NCI-H2227 (cell line): ENCODE data around the gene NEB.

Experiments
- DNase-seq: peaks from one replicate; lab custom pipeline; 2025; ENCODE audit not compliant: unreplicated experiment; lab: John Stamatoyannopoulos, UW

Gene NEB, protein sequence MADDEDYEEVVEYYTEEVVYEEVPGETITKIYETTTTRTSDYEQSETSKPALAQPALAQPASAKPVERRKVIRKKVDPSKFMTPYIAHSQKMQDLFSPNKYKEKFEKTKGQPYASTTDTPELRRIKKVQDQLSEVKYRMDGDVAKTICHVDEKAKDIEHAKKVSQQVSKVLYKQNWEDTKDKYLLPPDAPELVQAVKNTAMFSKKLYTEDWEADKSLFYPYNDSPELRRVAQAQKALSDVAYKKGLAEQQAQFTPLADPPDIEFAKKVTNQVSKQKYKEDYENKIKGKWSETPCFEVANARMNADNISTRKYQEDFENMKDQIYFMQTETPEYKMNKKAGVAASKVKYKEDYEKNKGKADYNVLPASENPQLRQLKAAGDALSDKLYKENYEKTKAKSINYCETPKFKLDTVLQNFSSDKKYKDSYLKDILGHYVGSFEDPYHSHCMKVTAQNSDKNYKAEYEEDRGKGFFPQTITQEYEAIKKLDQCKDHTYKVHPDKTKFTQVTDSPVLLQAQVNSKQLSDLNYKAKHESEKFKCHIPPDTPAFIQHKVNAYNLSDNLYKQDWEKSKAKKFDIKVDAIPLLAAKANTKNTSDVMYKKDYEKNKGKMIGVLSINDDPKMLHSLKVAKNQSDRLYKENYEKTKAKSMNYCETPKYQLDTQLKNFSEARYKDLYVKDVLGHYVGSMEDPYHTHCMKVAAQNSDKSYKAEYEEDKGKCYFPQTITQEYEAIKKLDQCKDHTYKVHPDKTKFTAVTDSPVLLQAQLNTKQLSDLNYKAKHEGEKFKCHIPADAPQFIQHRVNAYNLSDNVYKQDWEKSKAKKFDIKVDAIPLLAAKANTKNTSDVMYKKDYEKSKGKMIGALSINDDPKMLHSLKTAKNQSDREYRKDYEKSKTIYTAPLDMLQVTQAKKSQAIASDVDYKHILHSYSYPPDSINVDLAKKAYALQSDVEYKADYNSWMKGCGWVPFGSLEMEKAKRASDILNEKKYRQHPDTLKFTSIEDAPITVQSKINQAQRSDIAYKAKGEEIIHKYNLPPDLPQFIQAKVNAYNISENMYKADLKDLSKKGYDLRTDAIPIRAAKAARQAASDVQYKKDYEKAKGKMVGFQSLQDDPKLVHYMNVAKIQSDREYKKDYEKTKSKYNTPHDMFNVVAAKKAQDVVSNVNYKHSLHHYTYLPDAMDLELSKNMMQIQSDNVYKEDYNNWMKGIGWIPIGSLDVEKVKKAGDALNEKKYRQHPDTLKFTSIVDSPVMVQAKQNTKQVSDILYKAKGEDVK (N-terminal part only)

DNA sequence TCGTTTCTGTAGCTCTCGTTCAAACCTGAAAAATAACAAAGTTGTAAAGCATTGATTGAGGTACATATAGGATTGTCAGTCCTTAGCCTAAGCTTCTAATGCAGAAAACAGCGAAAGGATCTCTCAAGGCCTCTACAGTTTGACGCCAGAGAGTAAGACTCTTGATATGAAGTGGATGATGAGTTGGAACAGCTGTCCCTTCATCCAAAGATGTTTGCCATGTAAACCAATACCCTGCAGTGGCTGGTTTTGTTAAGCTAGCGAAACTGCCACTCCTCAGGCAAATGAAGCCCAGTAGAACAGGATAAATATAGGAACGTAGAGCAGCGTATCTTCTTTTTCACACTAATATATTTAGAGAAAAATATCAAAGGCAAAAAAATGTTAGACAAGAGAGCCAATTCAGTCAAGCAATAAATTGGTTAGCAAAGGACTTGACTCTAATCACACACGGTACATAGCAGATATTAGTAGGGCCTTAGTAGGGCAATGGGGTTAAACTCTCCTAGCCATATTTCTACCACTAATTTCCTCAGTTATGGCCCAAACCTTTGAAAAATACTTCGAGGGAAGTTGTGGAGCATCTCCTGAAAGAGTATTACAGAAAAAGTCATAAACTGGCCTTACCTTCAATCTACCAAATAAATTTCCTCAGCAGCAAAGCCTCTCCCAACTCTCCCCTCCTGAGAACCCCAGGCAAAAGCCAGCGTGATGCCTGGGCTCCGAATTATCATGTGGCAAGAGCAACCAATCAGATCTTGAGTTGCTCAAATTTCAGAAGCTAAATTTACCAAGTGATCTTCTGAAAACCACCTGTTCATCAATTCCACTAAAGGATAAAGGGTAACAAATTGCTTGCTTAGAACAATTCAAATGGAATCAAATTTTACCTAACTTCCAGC lies at the start of gene NEB:
Gene NEB, minus strand, starts transcription at position 706 of the 902 bp plus-strand sequence. CDS start 1,320 bp downstream, outside the sequence.
- DNase-seq, result peak; percentile 17

DNA sequence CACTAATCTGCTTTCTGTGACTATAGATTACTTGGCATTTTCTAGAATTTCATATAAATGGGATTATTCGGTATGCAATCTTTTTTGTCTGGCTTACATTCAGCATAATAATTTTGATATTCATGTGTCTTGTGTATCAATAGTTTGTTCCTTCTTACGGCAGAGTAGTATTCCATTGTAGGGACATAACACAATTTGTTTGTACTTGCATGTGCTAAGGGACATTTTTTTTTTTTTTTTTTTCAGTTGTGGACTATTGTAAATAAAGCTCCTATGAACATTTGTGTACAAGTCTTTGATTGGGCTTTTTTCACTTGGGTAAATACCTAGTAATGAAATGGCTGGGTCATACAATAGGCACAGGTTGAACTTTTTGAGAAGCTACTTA lies 48.9 kb upstream of the NEB start:
- DNase-seq, result no peak

DNA sequence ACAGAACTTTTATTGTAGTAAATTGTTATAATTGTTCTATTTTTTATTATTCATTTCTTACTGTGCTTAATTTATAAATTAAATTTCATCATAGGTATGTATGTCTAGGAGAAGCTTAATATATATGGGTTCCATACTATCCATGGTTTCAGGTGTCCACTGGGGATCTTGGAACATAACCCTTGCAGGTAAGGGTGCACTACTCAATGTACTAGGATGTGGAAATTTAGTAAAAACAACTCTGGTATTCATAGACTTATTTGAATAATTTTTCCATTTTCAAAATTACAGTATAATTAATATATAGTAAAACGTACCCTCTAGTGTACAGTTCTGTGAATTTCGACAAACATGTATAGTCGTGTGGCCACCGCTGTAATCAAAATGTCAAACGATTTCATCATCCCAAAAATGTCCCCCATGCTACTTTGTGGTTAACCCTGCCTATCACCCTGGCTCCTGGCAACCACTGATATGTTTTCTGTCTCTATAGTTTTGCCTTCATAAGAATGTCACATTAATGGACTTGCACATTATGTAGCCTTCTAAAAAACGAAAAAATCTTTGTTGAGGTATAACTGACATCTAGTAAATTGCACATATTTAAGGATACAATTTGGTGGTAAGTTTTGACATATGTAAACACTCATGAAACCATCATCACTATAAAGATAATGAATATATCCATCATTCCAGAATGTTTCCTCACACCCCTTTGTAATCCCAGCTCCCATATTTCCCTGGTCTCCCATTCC lies 48.3 kb upstream of the NEB start:
- no peak for DNase-seq

DNA sequence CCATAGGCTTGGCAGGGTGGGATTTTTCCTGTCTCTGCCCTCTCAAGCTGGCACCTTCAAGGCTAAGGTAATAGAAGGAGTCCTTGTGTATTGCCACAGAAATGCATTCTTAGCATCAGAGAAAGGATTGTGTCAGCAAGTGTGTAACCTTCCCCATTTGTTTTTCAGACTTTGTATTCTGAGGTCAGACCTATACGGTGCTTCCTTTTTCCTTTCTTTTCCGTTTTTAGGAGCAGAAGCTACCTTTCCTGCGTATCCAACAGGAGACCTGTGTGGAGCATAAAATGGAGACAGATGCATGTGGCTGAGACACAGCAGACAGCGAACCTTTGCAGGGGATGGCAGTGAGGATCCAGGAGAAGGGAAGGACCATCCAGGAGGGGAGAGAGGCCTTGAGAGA lies 47.4 kb upstream of the NEB start:
- no peak for DNase-seq

DNA sequence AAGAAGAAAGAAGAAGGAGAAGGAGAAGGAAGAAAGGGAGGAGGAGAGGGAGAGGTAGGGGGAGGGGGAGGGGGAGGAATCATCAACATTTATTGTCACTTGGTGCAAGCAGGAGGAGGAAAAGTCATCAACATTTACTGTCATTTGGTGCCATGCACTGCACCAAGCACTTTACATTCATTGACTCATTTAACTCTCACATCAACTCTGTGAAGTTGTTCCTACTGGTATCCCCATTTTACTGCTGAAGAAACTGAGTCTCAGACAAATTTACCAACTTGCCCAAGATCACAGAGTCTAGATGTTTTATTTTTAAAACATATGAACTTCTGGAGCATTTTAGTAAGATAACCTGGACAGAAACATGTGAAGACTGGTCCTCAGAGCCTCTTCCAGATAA lies 46.7 kb upstream of the NEB start:
- no peak for DNase-seq

DNA sequence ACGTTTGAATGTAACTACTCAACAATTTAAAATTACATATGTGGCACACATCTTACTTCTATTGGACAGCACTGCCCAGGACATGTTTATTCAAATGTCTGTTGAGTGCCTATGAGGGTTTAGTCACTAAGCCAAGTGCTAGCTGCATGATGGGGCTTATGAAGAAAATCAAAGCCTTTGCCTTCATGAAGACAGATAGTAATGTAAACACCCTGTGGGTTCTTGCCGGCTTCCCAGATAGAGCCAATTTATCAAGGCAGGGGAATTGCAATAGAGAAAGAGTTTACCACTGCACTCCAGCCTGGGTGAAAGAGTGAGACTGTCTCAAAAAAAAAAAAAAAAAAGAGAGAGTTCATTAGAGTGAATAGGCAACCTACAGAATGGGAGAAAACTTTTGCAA lies 43.7 kb upstream of the NEB start:
- no peak for DNase-seq

DNA sequence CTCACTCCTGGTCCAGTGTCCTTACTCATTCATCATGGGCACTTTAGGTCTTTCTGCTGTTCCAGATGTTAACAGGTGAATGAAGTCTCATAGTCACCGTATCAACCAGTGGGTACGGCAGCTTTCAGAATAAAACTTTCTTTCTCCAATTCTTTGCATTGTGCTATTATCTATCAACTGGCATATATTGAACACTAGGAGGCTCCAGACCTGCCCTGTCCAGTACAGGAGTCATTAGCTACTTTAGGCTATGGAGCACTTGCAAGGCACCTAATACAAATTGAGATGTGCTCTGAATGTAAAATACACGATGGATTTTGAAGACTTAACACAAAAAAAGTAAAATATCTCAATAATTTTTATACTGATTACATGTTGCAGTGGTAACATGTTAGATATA lies 43.2 kb upstream of the NEB start:
- DNase-seq, result no peak

DNA sequence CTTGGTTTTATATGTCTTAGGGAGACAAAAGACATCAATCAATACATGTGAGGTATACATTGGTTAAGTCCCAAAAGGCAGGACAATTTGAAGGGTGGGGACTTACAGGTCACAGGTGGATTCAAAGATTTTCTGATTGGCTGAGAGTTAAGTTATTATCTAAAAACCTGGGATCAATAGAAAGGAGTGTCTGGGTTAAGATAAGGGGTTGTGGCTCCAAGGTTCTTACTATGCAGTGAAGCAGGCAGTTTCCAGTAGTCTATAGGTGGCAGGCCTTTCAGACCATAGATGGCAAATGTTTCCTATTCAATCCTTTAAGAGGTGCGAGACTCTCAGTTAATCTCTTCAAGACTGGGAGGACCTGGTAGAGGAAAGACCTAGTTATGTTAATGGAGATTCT lies 42.1 kb upstream of the NEB start:
- DNase-seq, result no peak

DNA sequence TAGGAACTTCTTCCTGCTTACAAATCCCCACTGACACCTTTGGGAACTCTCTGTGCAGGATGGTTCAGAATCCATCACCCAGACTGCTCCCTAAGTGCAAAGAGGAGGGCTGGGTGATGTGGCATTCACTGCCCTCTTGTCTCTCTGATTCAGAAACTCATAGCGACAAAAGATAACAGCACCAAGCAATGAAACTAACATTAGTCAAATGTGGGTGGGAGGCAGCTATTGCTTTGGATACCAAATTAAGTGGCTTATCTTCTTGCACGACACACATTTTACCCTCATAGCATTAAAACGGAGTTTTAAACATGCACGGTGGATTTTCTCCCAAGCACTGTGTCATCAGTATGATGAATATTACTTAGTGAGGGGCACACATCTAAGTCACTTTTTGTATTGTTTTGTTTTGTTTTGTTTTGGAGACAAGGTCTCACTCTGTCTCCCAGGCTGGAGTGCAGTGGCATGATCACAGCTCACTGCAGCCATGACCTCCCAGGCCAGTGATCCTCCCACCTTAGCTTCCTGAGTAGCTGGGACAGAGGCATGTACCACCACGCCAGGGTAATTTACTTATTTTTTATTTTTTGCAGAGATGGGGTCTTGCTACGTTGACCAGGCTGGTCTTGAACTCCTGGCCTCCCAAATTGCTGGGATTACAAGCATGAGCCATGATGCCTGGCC lies 40.9 kb upstream of the NEB start:
- no peak for DNase-seq

DNA sequence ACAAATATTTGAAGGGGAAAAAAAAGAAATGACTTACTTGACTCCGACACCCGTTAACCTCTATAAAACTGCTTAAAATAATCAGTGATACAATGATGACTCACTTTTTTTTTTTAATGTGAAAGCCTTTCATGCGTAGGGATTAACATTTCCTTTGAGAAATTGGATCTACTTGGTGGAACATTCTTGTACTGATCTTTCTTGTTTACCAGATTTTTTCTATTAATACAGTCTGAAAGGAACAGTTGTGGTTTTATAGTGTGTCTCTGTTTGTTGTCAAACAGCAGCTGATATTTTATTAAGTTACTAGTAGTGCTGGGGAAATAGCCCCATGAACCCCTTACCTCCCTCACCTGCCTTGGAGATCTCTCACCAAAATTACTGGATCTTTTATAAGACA lies 40.2 kb upstream of the NEB start:
- DNase-seq, result no peak

DNA sequence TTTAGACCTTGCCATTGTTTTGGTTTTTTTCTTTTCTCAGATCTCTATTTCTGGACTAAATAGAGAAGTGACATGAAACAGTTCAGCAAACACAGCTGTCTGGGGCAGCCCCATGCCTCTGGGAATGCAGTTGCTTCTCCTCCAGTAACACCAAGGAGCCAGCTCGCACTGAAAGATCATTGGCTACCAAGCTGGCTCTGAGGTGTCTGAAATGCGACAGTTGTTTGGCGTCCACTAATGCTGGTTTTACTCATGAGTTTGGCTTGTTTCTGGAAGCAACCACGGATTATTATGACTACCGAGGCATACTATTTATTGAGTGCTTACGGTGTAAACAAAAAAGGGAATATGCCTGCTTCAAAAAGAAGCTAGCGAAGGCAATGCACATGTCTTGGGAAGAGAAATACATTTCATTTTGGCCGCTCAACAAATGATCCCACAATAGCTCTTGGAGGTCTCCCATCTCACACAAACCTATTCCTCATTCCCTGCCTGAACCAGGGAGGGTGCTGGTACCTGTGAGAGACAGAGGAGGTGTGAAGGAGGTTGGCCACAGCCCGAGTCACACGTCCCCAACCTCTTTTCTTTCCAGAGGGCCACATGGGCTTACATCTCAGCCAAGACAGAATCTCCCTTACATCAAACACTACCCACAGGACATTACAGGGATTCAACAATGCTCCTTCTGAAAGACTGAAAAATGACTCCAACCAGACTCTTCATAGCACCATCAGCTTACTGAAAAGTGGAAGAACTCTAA lies 37.5 kb upstream of the NEB start:
- no peak for DNase-seq

DNA sequence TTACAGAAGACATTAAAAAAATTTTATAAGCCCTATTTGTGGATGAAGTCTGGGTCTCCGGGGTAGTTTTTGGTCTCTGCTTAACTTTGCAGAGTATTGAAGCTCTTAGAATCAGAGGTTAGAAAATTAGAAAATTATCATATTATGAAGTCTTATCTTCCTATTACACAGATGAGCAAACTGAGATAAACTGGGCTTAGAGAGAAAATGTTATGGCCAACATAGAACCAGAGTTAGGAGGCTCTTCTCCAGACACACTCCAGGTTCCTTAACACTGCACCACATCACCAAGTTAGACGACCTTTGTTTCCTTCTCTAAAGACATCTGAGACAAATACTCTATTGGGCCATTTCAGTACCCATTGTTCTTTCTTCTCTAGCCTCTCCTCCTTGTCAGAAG lies 36.7 kb upstream of the NEB start:
- no peak for DNase-seq

DNA sequence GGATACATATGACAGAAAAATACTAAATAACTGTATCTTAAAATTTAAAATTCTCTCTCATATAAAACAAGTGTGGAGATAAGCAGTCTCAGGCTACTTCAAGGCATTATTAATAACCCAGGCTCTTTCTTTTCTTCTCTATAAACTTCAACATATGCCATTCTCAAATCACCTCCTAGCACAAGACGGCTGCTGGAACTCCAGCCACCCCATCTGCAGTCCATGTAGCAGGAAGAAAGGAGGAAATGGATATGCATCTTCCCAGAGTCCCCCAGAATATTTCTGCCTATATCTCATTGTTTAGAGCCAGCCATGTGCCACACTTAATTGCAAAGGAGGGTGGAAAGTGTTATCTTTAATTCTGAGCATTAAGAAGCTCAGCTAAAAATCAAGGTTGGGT lies 35.3 kb upstream of the NEB start:
- DNase-seq, result no peak

DNA sequence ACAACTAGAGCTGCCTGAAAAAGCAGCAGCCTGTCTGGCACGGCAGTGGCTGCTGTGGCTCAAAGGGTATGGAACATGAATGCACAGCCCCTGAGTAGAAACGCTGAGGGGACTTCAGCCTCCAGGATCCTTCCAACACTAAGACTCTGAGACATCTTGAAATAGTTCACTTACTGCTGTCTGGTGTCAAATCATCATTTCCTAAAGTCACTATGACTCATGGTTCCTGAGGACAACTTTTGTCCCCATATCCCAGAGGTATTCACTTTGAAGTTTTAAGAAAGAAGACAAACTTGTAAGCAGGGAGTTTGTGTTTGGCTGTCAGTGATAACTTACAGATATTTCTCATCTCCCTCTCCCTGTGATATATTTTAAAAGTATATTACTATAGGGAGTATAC lies 33.3 kb upstream of the NEB start:
- DNase-seq, result no peak

DNA sequence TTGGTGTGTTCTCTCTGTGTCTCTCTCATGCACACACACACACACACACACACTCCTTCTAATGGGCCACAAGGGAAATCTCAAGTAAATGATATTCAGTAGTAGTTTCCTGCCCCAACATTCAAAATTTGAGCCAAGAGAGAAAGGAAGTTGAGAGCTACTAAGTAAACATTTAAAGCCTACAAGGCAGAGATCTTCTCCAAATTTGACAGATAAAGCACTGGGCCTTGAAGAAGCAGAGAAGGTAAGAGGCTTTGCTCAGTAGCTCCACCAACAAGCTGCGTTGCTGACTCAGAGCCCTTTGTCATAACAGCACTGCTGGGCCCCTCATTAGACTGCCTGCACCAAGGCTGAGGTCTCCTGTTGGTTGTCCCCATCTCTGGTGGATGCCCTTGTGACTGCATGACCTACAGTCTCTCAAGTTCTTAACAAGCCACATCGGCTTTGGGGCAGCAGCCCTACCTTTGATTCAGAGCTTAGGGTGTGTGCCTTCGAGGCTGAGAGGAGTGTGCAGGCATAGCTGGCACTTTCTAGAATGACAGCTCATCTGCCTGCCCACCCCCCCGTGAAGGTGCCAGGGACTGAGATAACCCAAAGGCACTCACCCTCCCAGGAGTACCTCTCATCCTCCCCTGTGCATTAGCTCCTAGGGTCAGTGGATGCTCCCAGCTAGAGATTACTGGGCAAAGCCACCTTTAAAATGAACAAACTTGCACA lies 32.3 kb upstream of the NEB start:
- DNase-seq, result no peak

DNA sequence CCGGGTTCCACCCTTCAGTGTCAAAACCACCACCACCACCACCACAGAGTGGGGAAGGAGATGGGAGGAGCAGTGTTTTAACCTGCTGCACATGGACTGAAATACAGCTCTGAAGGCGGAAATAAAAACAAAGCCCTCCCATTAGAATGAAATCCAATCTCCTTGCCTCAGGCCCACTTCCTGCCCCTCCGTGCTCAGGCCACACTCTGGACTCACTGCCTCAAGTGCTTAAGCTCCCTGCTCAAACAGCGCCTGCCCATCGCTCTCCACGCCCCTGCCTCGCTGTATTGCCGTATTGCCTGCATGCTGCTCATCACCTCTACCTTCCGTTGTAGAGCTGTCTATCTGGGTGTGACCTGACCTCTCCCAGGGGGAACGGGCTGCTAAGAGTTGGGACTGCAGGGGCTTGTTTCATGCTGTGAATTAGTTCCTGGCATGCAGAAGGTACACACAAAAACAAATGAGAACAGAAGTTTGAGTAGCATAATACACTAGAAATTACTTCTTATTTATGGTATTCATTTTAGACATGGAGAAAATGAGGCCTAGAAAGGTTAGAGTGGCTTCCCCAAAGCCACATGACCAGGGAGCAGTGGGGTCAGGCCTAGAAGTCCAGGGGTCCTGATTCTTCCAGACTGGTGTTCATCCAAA lies 31.6 kb upstream of the NEB start:
- DNase-seq, result no peak

DNA sequence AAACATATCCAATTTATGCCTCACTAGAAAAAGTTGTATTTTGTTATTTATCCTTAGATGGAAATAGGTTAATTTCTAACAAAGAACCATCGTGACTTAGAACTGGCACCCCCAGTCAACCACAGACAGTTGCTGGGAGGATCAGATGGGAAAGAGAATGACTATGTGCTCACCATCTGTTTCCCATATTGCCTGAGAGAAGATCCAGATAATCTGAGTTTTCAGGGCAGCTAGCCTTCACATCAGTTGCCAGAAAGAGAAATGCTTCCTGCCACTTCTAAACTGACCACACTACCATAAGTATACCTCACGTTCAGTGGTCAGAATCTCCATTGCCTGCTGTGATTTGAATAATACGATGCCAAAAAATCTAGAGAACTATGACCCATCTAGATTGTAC lies 28.4 kb upstream of the NEB start:
- no peak for DNase-seq
